Liver (tissue), 9 donors: ENCODE data around the gene HIPK3. TPM values are rescaled to one million over a fixed set of nuclear protein-coding genes. Genes with fewer than 3 reads are reported as not detected.

ENCODE experiments used
- DNase-seq: peaks from one replicate; pipeline ENCODE4 v3.0.0-alpha.2; 2017; ENCODE audit warnings: low spot score
- H3K27ac ChIP-seq, 2 donors: one replicate each; pipeline ENCODE4 v1.7.0; 2013; ENCODE audit warnings: inconsistent platforms in 2 of 2, low read length in 2 of 2, control low read depth in 1 of 2, low read depth in 1 of 2, mild to moderate bottlenecking in 1 of 2
- H3K27me3 ChIP-seq, 4 donors: one replicate each; pipeline versions ENCODE4 v1.6.1 to v1.7.0; 2013; ENCODE audit warnings: low read length in 3 of 4, inconsistent platforms in 1 of 4, mild to moderate bottlenecking in 1 of 4, moderate library complexity in 1 of 4; ENCODE audit not compliant: control insufficient read depth in 4 of 4, insufficient read depth in 4 of 4
- H3K36me3 ChIP-seq, 4 donors: one replicate each; pipeline versions ENCODE4 v1.6.1 to v1.7.0; 2013; ENCODE audit warnings: low read length in 3 of 4, mild to moderate bottlenecking in 3 of 4, low read depth in 1 of 4, moderate library complexity in 1 of 4; ENCODE audit not compliant: control insufficient read depth in 4 of 4, insufficient read depth in 3 of 4
- H3K4me1 ChIP-seq, 4 donors: one replicate each; pipeline versions ENCODE4 v1.6.1 to v1.7.0; 2013; ENCODE audit warnings: low read length in 3 of 4, mild to moderate bottlenecking in 3 of 4, moderate library complexity in 1 of 4; ENCODE audit not compliant: control insufficient read depth in 4 of 4, insufficient read depth in 4 of 4
- H3K4me3 ChIP-seq, 3 donors: one replicate each; pipeline versions ENCODE4 v1.6.1 to v1.7.0; 2013; ENCODE audit warnings: low read length in 3 of 3, control low read depth in 1 of 3, low read depth in 1 of 3, mild to moderate bottlenecking in 1 of 3
- H3K9ac ChIP-seq, 2 donors: one replicate each; pipeline ENCODE4 v1.7.0; 2013; ENCODE audit warnings: low read length in 2 of 2, mild to moderate bottlenecking in 2 of 2, moderate library complexity in 2 of 2, control low read depth in 1 of 2, low read depth in 1 of 2
- H3K9me3 ChIP-seq, 4 donors: one replicate each; pipeline versions ENCODE4 v1.6.1 to v1.7.0; 2013; ENCODE audit warnings: low read length in 3 of 4; ENCODE audit not compliant: control insufficient read depth in 4 of 4
- ATF3 ChIP-seq: IDR thresholded peaks from 2 replicates; pipeline ENCODE4 v1.6.1; 2016; ENCODE audit warnings: antibody characterized with exemption
- CTCF ChIP-seq: fragments of 150-350 bp; IDR thresholded peaks from 2 replicates; pipeline ENCODE4 v1.5.1; 2017; ENCODE audit warnings: improper control_type of control experiment, low read depth, low read length; ENCODE audit not compliant: missing input control
- EGR1 ChIP-seq, 2 donors: IDR thresholded peaks; 2 replicates each; pipeline ENCODE4 v1.6.1; 2016 to 2018; ENCODE audit warnings: antibody characterized with exemption in 2 of 2, low read depth in 2 of 2
- FOXA1 ChIP-seq: IDR thresholded peaks from 2 replicates; pipeline ENCODE4 v1.6.1; 2016; ENCODE audit warnings: antibody characterized with exemption
- FOXA2 ChIP-seq: IDR thresholded peaks from 2 replicates; pipeline ENCODE4 v1.6.1; 2016; ENCODE audit warnings: antibody characterized with exemption
- HNF4A ChIP-seq, 2 donors: conservative IDR thresholded peaks; 2 replicates each; pipeline ENCODE4 v1.6.1; 2016; ENCODE audit warnings: antibody characterized with exemption in 2 of 2, mild to moderate bottlenecking in 2 of 2
- HNF4G ChIP-seq: IDR thresholded peaks from 2 replicates; pipeline ENCODE4 v1.6.1; 2016; ENCODE audit warnings: antibody characterized with exemption
- JUND ChIP-seq, 2 donors: IDR thresholded peaks; 2 replicates each; pipeline ENCODE4 v1.6.1; 2016; ENCODE audit warnings: antibody characterized with exemption in 2 of 2
- MAX ChIP-seq: IDR thresholded peaks from 2 replicates; pipeline ENCODE4 v1.6.1; 2016; ENCODE audit warnings: antibody characterized with exemption
- NR2F2 ChIP-seq: IDR thresholded peaks from 2 replicates; pipeline ENCODE4 v1.6.1; 2016; ENCODE audit warnings: antibody characterized with exemption
- RAD21 ChIP-seq, 2 donors: IDR thresholded peaks; 2 replicates each; pipeline ENCODE4 v1.6.1; 2016; ENCODE audit warnings: antibody characterized with exemption in 2 of 2, mild to moderate bottlenecking in 2 of 2
- REST ChIP-seq: IDR thresholded peaks from 2 replicates; pipeline ENCODE4 v1.6.1; 2016; ENCODE audit warnings: antibody characterized with exemption, mild to moderate bottlenecking
- RXRA ChIP-seq, 2 donors: IDR thresholded peaks; 2 replicates each; pipeline ENCODE4 v1.6.1; 2017 to 2018; ENCODE audit warnings: antibody characterized with exemption in 2 of 2, mild to moderate bottlenecking in 1 of 2
- SP1 ChIP-seq: IDR thresholded peaks from 2 replicates; pipeline ENCODE4 v1.6.1; 2018; ENCODE audit warnings: antibody characterized with exemption, mild to moderate bottlenecking
- TAF1 ChIP-seq: conservative IDR thresholded peaks from 2 replicates; pipeline ENCODE4 v1.6.1; 2016; ENCODE audit warnings: antibody characterized with exemption, mild to moderate bottlenecking
- YY1 ChIP-seq: IDR thresholded peaks from 2 replicates; pipeline ENCODE4 v1.6.1; 2016; ENCODE audit warnings: antibody characterized with exemption, mild to moderate bottlenecking
- ZBTB33 ChIP-seq: IDR thresholded peaks from 2 replicates; pipeline ENCODE4 v1.6.1; 2016; ENCODE audit warnings: antibody characterized with exemption
- WGBS: extraction: QIAGEN DNeasy Blood & Tissue Kit; methylation state at CpG from one replicate; pipeline ENCODE4 v1.1.7; 2013; 5-methylcytosine and 5-hydroxymethylcytosine counted together
- polyA plus RNA-seq, 2 donors: library from polyadenylated mRNA; stranded (reverse) in 1 of 2; unstranded in 1 of 2; fragments of 200-250 nt in 1 of 2; fragments of >200 nt in 1 of 2; fragmentation: Nextera tagmentation in 1 of 2; extraction: Ambion mirVana in 1 of 2; gene quantifications; one replicate each; pipeline versions ENCODE4 v1.2.1 to v1.2.3, GENCODE V29; 2013 to 2015
- total RNA-seq, 2 donors: library from RNA; depleted of rRNA; stranded (reverse); fragments of >200 nt; gene quantifications; one replicate each; pipeline ENCODE4 v1.2.3, GENCODE V29; 2014
- donor health status: healthy.
- donor health status: healthy.
- donor health status: healthy.
- donor health status: healthy.
- donor health status: healthy.

The HIPK3 gene
- total and polyA plus RNA-seq, 4 donors: 12.0 to 67.5 (median 27.6) TPM

- no peak overlapping the region for H3K27ac ChIP-seq
- no peaks in the 10 kb centered on the region for H3K4me1 ChIP-seq
- no peak for DNase-seq
- H3K4me3 ChIP-seq: no peak overlapping the region
- no peaks in the 10 kb centered on the region for H3K9me3 ChIP-seq
- no peaks in the 10 kb centered on the region for H3K27me3 ChIP-seq
- no peak for TF ChIP-seq ZBTB33
- no peak for TF ChIP-seq FOXA1
- H3K9ac ChIP-seq: no peak overlapping the region
- H3K36me3 ChIP-seq: peaks cover 1 to 10% (median 6%) of the 10 kb centered on the region in 4 donors
- 98% methylated on average over 3 of the region's 3 CpGs for WGBS
These were observed 77.4 kb downstream of the HIPK3 start for GRCh38 chr11:33334627-33335026.

GRCh38 chr11:33339247-33339646, 82.1 kb downstream of the HIPK3 start:
- H3K27ac ChIP-seq: no peak overlapping the region
- peaks cover 6 to 29% (median 21%) of the 10 kb centered on the region in 4 donors for H3K36me3 ChIP-seq
- no peak overlapping the region for H3K4me3 ChIP-seq
- no peak overlapping the region for H3K9ac ChIP-seq
- H3K9me3 ChIP-seq: no peaks in the 10 kb centered on the region
- H3K4me1 ChIP-seq: no peaks in the 10 kb centered on the region
- TF ChIP-seq RXRA (IDR thresholded peaks at IDR 0.05): no peak
- no peak for TF ChIP-seq TAF1
- TF ChIP-seq YY1: no peak
- no peak for TF ChIP-seq REST
- TF ChIP-seq NR2F2: no peak
- no peak for TF ChIP-seq ZBTB33
- no peak for TF ChIP-seq HNF4A (conservative IDR thresholded peaks at IDR 0.05)
- no peak for TF ChIP-seq HNF4G
- TF ChIP-seq FOXA2: no peak
- TF ChIP-seq ATF3: no peak
- TF ChIP-seq EGR1 (IDR thresholded peaks at IDR 0.05; ENCODE audit: low read depth in 2 of 2): no peak
- TF ChIP-seq FOXA1: no peak
- no peak for TF ChIP-seq CTCF
- no peak for TF ChIP-seq RAD21 (IDR thresholded peaks at IDR 0.05)
- TF ChIP-seq JUND (IDR thresholded peaks at IDR 0.05): no peak
- no peak for TF ChIP-seq MAX
- TF ChIP-seq SP1: no peak
- WGBS: 92% methylated on average over 1 of the region's 1 CpG
- no peak for DNase-seq
- no peaks in the 10 kb centered on the region for H3K27me3 ChIP-seq
